Gastroesophageal sphincter (tissue), 4 donors: ENCODE data around the gene ZC3H12C. TPM values are rescaled to one million over a fixed set of nuclear protein-coding genes. Genes with fewer than 3 reads are reported as not detected.

Experiments used
- ATAC-seq: fragments of 150-250 bp; one replicate; pipeline ENCODE4 v1.9.1; 2016; ENCODE audit warnings: mild to moderate bottlenecking, moderate library complexity
- H3K27ac ChIP-seq, 4 donors: fragments of 200-600 bp; sonication (generic) in 3 of 4; 1 replicate in 3 of 4; 2 replicates in 1 of 4; pipeline ENCODE4 v1.5.1; 2016 to 2019
- H3K27me3 ChIP-seq: fragments of 200-600 bp; sonication (generic); one replicate; pipeline ENCODE4 v1.5.1; 2019
- H3K36me3 ChIP-seq, 2 donors: fragments of 200-600 bp; sonication (generic); one replicate each; pipeline ENCODE4 v1.5.1; 2019; ENCODE audit warnings: control low read depth in 1 of 2
- H3K4me1 ChIP-seq, 3 donors: fragments of 200-600 bp; sonication (generic); 1 replicate in 2 of 3; 2 replicates in 1 of 3; pipeline ENCODE4 v1.5.1; 2016 to 2019; ENCODE audit warnings: control low read depth in 2 of 3
- H3K4me3 ChIP-seq, 2 donors: fragments of 200-600 bp; sonication (generic); one replicate each; pipeline ENCODE4 v1.5.1; 2019; ENCODE audit warnings: mild to moderate bottlenecking in 1 of 2, moderate library complexity in 1 of 2
- H3K9me3 ChIP-seq, 3 donors: fragments of 200-600 bp; sonication (generic); one replicate each; pipeline ENCODE4 v1.5.1; 2017 to 2019; ENCODE audit warnings: control low read depth in 2 of 3
- CTCF ChIP-seq, 4 experiments: fragments of 200-600 bp in 2 of 4; fragments of 450-650 bp in 2 of 4; sonication (generic) in 1 of 4; IDR thresholded peaks; one replicate each; pipeline ENCODE4 v1.5.1; 2017 to 2019; ENCODE audit warnings: antibody characterized with exemption in 4 of 4, mild to moderate bottlenecking in 2 of 4, moderate library complexity in 2 of 4
- EP300 ChIP-seq: sonication (generic); formaldehyde crosslinking; IDR thresholded peaks from one replicate; pipeline ENCODE4 v1.6.1; 2017; ENCODE audit warnings: antibody characterized with exemption, mild to moderate bottlenecking
- POLR2A ChIP-seq, 2 donors: fragments of 450-650 bp; IDR thresholded peaks; one replicate each; pipeline ENCODE4 v1.6.1; 2017; ENCODE audit warnings: antibody characterized with exemption in 2 of 2, mild to moderate bottlenecking in 2 of 2, moderate library complexity in 1 of 2
- POLR2AphosphoS5 ChIP-seq: sonication (generic); formaldehyde crosslinking; IDR thresholded peaks from one replicate; pipeline ENCODE4 v1.6.1; 2017; ENCODE audit warnings: antibody characterized with exemption
- WGBS, 2 donors: methylation state at CpG; one replicate each; pipeline ENCODE4 v1.1.5; 2018; ENCODE audit warnings: low coverage in 1 of 2; 5-methylcytosine and 5-hydroxymethylcytosine counted together
- total RNA-seq, 4 donors: library from RNA; depleted of rRNA; stranded (reverse); fragments of >200 nt; gene quantifications; one replicate each; pipeline ENCODE4 v1.1.0, GENCODE V29; 2016

Gene ZC3H12C
- total RNA-seq, 4 donors from 2014 or later: 22.1 to 30.9 (median 26.3) TPM

GRCh38 chr11:110081462-110082376 is 11.5 kb upstream of the ZC3H12C start:
- no peaks in the 10 kb centered on the region for H3K27me3 ChIP-seq
- peaks cover 0 to 8% (median 0%) of the 10 kb centered on the region in 3 donors for H3K9me3 ChIP-seq
- WGBS, 2 donors: 83 to 86% methylated on average over 6 to 7 of the region's 7 CpGs
- H3K27ac ChIP-seq: no peak overlapping the region
- ATAC-seq: no peak
- no peak overlapping the region for H3K4me3 ChIP-seq
- no peaks in the 10 kb centered on the region for H3K36me3 ChIP-seq
- no peak for TF ChIP-seq EP300
- TF ChIP-seq CTCF (IDR thresholded peaks at IDR 0.05): no peak
- TF ChIP-seq POLR2AphosphoS5: no peak
- TF ChIP-seq POLR2A (IDR thresholded peaks at IDR 0.05): no peak
- H3K4me1 ChIP-seq: peaks cover 0 to 11% (median 0%) of the 10 kb centered on the region in 3 donors

GRCh38 chr11:110082899-110083298 is 10.3 kb upstream of the ZC3H12C start:
- TF ChIP-seq EP300: no peak
- TF ChIP-seq POLR2A (IDR thresholded peaks at IDR 0.05): no peak
- TF ChIP-seq POLR2AphosphoS5: no peak
- no peak for TF ChIP-seq CTCF (IDR thresholded peaks at IDR 0.05)
- 83 to 90% methylated on average over 1 of the region's 1 CpG for WGBS, 2 donors
- peaks cover 0 to 11% (median 0%) of the 10 kb centered on the region in 3 donors for H3K4me1 ChIP-seq
- no peaks in the 10 kb centered on the region for H3K27me3 ChIP-seq
- no peak overlapping the region for H3K4me3 ChIP-seq
- no peak for ATAC-seq
- peaks cover 0 to 8% (median 0%) of the 10 kb centered on the region in 3 donors for H3K9me3 ChIP-seq
- H3K27ac ChIP-seq: no peak overlapping the region
- no peaks in the 10 kb centered on the region for H3K36me3 ChIP-seq

DNA sequence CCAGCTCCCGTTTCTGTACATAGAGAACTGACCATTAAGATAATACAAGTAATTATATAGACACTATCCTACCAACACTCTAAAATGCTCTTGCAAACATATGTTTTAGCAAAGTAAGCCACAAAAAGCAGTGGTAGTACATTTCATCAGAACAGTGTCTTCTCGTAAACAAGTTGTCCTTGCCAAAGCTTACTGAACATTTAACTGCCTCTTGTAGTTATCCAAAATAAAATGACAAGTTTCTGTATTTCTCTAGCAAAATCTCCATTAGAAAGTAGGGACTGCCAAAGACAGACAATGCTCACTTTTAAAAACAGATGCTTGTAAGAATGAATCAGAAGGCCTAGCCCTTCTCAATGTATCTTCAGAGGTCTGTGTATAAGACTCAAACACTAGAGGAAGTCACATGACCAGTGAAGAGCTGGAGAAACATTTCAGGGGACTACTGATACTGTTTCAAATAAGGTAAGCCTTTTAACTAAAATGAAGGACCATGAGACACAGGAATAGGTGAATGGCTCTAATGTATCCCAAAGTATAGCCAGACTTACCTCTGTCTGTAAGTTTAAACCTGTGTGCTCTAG is 7.8 kb upstream of the ZC3H12C start:
- TF ChIP-seq POLR2A (IDR thresholded peaks at IDR 0.05) (no peak), POLR2AphosphoS5 (no peak), EP300 (no peak)
- Histone ChIP-seq H3K27ac (peak overlapping the region in 1 of 4 donors; percentile 7), H3K36me3 (no peaks in the 10 kb centered on the region), H3K4me1 (peaks cover 0 to 11% (median 0%) of the 10 kb centered on the region in 3 donors), H3K27me3 (no peaks in the 10 kb centered on the region), H3K9me3 (no peaks in the 10 kb centered on the region), H3K4me3 (no peak overlapping the region)
- ATAC-seq: no peak
- WGBS, 2 donors: 67 to 79% methylated on average over 2 of the region's 2 CpGs

- Histone ChIP-seq H3K27ac (no peak overlapping the region), H3K4me1 (peaks cover 0 to 16% (median 0%) of the 10 kb centered on the region in 3 donors), H3K36me3 (no peaks in the 10 kb centered on the region), H3K9me3 (no peaks in the 10 kb centered on the region), H3K4me3 (no peak overlapping the region), H3K27me3 (no peaks in the 10 kb centered on the region)
- TF ChIP-seq EP300: no peak
- no peak for TF ChIP-seq POLR2A (IDR thresholded peaks at IDR 0.05)
- TF ChIP-seq POLR2AphosphoS5: no peak
- TF ChIP-seq CTCF (IDR thresholded peaks at IDR 0.05): no peak
- no peak for ATAC-seq
- WGBS, 2 donors: 34 to 57% methylated on average over 3 of the region's 3 CpGs
These were observed 6.3 kb upstream of the ZC3H12C start for GRCh38 chr11:110086892-110087309.

GRCh38 chr11:110087812-110088534 is 5.2 kb upstream of the ZC3H12C start:
- ATAC-seq: no peak
- H3K27me3 ChIP-seq: no peaks in the 10 kb centered on the region
- no peak overlapping the region for H3K27ac ChIP-seq
- H3K36me3 ChIP-seq: no peaks in the 10 kb centered on the region
- WGBS, 2 donors: 82 to 90% methylated on average over 5 of the region's 5 CpGs
- no peak for TF ChIP-seq POLR2AphosphoS5
- TF ChIP-seq CTCF (IDR thresholded peaks at IDR 0.05): no peak
- TF ChIP-seq EP300: no peak
- TF ChIP-seq POLR2A (IDR thresholded peaks at IDR 0.05): no peak
- no peaks in the 10 kb centered on the region for H3K9me3 ChIP-seq
- H3K4me3 ChIP-seq: no peak overlapping the region
- H3K4me1 ChIP-seq: peaks cover 0 to 20% (median 0%) of the 10 kb centered on the region in 3 donors
